HS-27A (cell line): ENCODE measurements around the gene UBE2E2.
A peak's percentile ranks its signal among the peaks of the same experiment; 100 is the strongest.

Experiments
- DNase-seq: peaks from one replicate; pipeline ENCODE4 v3.0.0-alpha.2; 2012; ENCODE audit warnings: low read depth, missing footprints

UBE2E2 gene

GRCh38 chr3:23240171-23240785, 37.2 kb downstream of the UBE2E2 start:
- DNase-seq: no peak

DNA sequence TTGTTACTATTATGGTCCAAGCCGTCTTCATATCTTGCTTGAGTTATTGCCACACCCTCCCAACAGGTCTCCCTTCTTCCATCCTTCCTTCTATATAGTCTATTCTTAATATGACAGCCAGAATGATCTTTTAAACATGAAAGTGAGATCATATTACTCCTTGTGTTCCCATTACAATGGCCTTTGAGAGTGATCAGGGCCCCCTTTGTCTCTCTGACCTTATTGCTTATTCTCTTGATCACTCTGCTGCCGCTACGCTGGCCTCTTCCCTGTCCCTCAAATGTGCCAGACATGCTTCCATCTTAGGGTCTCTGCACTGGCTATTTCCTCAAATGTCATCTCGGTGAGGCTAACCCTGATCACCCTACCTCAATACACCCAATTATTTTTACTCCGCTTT, 38.1 kb downstream of the UBE2E2 start:
- no peak for DNase-seq

DNA sequence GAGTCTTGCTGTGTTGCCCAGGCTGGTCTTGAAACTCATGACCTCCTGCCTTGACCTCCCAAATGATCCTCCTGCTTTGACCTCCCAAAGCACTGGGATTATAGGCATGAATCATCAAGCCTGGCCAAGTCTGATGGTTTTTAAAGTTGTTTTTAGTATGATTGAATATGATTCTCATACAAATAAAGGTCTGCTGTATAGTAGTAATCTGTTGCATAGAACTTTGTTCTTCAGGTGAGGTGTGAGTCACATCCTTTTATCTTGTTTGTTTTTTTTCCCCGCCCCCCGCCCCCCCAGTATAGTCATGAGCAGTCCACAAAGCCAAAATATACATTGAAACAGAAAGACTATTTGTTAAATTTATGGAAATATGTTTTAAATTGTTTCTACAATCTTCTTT, 39.0 kb downstream of the UBE2E2 start:
- DNase-seq: no peak

GRCh38 chr3:23244324-23245041, 41.4 kb downstream of the UBE2E2 start:
- DNase-seq: no peak

- DNase-seq: no peak
Measured at GRCh38 chr3:23246651-23247050, 43.5 kb downstream of the UBE2E2 start.

DNA sequence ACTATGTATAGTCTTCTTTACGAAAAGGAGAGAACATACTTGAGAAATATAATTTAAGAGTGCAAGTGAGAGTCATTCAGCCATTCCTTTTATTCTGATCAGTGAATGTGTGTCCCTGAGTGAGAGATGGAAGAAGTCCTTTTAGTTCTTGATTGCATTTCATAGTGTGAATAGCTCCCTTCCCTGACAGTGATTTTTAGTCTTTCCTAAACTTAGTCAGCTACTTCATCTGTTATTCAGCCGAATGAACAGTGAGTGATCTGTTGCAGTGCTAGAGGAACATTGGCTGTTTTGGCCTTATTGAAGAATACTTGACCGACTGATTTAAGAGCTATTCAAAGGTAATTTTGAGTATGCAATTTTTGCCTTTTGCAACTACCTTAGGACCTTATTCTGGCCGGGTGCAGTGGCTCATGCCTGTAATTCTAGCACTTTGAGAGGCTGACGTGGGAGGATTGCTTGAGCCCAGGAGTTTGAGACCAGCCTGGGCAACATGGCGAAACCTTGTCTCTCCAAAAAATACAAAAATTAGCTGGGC, 45.5 kb downstream of the UBE2E2 start:
- no peak for DNase-seq

GRCh38 chr3:23249961-23250360, 46.8 kb downstream of the UBE2E2 start:
- no peak for DNase-seq

- no peak for DNase-seq
Measured at GRCh38 chr3:23252122-23252521, 49.0 kb downstream of the UBE2E2 start.

DNA sequence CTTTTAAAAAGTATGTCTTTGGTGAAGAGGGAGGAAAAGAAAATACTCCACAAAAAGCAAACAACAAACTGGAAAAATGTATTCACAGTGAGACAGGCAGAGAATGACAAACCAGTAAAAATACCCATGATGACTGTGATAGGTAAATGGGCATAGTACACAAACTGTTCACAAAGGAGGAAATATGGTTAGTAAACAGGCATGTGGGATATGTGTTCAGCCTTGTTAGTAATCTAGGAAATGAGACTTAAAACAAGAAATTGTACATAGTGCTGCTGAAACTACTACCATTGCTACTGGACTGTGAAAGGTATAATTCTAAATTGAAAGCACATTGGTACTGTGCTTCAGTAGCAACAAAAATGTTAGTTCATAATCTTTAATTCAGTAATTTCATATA, 50.1 kb downstream of the UBE2E2 start:
- DNase-seq: no peak

DNA sequence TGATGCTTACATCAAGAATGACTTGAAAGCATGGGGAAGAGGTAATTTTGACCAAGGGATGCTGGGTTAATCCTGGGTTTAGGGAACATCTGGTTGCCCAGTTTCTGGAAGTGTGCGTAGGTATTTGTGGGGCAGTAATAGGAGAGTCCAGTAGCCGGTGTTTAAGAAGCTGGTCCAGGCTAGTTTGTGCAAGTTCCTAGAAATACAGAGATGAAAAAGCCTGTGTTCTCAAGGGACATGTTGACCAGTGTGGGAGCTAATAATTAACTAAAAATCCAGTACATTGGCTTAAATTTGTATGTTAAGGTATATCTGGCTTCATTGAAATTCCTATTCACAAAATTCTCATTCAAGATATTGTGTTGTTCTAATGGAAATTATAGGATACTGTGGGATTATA, 51.2 kb downstream of the UBE2E2 start:
- no peak for DNase-seq

DNA sequence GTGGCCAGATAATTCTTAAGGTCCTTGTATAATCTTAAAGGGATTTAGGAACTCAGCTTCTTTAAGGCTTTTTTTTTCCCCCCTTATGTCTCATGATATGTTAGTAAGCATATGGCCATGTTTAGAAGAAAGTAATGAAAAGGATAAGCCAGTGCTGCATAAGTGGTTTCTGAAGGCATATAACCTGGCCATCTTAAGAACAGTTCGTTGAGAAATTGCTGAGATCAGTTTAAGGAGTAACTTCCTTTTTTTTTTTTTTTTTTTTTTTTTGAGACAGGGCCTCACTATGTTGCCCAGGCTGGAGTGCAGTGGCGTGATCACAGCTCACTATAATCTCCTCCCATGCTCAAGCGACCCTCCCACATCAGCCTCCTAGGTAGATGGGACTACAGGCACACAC, 51.7 kb downstream of the UBE2E2 start:
- DNase-seq: no peak

- DNase-seq: no peak
Measured at GRCh38 chr3:23256741-23257435, 53.8 kb downstream of the UBE2E2 start.

- no peak for DNase-seq
Measured at GRCh38 chr3:23258110-23258509, 55.0 kb downstream of the UBE2E2 start.

DNA sequence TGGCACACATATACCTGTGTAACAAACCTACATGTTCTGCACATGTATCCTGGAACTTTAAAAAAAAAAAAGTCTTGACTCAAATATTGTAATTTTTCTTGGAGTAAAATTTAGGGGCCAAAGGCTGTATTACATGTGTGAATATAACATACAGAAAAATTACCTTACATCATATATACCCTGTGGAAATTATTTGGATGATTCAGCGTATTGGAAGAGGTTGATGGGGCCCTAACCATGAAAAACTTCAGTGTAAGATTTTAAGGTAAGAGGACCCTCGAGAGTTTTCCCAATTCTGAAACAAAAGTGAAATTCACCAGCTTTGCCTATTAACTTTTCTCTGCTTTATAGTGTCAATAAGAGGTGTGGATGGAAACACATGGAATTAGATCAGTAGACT, 56.4 kb downstream of the UBE2E2 start:
- DNase-seq: no peak

DNA sequence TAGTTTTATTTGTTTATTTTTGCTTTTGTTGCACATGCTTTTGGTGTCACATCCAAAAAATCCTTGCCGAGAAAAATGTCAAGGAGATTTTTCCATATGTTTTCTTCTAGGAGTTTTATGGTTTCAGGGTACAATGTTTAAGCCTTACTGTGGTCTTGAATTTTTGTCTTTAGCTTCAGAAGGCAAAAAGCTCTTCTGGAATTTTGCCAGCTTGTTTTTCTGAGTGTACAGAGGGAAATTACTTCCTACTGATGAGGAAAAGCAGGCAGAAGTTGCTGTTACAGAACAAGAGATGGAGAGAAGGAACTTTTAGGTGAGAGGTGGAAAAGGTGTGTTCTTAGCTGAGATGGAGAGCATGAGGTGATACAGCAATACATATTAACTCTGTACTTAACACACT, 59.6 kb downstream of the UBE2E2 start:
- no peak for DNase-seq

GRCh38 chr3:23263796-23264195, 60.7 kb downstream of the UBE2E2 start:
- peak; percentile 49 for DNase-seq

- DNase-seq: peak; percentile 86
Measured at GRCh38 chr3:23264413-23264812, 61.3 kb downstream of the UBE2E2 start.

GRCh38 chr3:23270423-23270822, 67.3 kb downstream of the UBE2E2 start:
- DNase-seq: no peak

DNA sequence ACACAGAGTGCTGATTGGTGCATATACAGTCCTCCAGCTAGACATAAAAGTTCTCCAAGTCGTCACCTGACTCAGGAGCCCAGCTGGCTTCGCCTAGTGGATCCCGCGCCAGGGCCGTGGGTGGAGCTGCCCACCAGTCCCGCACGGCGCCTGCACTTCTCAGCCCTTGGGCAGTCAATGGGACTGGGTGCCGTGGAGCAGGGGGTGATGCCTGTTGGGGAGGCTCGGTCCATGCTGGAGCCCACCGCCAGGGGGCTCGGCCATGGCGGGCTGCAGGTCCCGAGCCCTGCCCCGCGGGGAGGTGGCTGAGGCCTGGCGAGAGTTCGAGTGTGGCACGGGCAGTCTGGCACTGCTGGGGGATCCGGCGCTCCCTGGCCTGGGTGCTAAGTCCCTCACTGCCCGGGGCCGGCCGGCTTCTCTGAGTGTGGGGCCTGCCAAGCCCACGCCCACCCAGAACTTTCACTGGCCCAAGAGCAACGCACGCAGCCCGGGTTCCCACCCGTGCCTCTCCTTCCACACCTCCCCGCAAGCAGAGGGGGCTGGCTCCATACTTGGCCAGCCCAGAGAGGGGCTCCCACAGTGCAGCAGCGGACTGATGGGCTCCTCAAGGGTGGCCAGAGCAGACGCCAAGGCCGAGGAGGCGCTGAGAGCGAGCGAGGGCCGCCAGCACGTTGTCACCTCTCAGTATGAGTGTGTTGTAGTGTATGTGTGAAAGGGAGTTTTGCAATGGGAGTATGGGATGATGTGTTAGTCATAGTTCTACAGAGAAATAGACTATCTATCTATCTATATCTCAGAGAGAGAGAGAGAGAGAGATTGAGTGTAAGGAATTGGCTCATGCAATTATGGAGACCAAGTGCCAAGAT, 69.0 kb downstream of the UBE2E2 start:
- DNase-seq: no peak

- no peak for DNase-seq
Measured at GRCh38 chr3:23272820-23273219, 69.7 kb downstream of the UBE2E2 start.

DNA sequence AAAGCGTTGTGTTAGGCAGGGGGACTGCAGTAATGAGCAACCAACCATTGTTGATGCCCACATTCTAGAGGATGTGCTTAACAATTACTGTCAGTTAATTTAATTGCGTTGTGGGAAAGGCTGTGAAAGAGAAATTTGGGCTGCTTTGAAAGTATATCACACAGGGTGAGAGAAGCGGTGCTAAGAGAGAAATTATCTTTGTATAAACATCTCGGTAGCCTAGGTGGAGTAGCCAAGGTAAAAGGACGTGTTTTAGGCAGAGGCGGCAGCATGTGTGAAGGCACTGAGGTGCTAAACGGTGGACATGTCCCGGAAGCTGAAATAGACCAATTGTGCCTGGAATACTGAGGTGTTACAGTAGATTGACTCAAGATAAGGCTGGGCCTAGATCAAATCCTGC, 71.9 kb downstream of the UBE2E2 start:
- no peak for DNase-seq

GRCh38 chr3:23275814-23276213, 72.7 kb downstream of the UBE2E2 start:
- DNase-seq: no peak
